ENCODE data around the gene ENDOV.
A peak's percentile ranks its signal among the peaks of the same experiment; 100 is the strongest.

Gene ENDOV

DNA sequence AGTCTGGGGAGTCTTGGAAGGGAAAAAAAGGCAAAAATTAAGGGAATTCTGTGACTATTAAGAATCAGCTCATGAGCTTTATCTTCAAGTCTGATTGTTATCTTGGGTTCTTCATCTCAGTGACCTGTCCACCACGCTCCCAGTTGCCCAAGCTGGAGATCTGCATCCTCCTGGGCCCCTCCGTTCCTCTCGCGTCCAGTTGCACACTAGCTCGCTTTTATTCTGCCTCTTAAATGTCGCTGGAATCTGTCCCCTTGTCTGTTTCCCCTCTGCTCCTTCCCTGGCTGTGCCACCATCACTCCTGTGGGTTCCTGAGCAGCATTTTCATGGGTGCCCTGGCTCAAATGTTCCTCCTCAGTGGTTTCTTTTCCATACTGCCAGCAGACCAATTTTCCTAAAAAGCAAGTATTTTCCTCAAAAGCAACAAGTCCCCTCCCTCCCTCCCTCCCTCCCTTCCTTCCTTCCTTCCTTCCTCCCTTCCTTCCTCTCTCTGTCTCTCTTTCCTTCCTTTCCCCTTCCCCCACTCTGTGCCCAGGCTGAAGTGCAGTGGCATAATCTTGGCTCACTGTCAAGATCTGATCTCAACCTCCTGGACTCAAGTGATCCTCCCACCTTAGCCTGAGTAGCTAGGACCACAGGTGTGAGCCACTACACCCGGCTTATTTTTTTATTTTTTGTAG is 1.4 kb downstream of the ENDOV start:
- DNase-seq (ENCODE audit: low read depth): no peak

DNA sequence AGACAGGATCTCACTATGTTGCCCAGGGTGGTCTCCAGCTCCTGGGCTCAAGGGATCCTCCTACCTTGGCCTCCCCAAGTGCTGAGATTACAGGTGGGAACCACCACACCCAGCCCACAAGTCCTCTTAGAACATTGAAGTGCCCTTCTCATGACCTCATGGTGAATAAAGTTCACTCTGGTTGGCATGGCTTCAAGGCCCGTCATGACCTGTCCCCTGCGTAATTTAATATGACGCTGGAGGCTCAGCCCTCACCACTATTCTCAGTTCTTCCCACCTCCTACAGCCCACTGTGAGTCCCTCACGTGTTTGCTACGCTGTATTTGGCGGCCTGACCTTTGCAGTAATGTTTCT is 1.9 kb downstream of the ENDOV start:
- no peak for DNase-seq (ENCODE audit: low read depth)

DNA sequence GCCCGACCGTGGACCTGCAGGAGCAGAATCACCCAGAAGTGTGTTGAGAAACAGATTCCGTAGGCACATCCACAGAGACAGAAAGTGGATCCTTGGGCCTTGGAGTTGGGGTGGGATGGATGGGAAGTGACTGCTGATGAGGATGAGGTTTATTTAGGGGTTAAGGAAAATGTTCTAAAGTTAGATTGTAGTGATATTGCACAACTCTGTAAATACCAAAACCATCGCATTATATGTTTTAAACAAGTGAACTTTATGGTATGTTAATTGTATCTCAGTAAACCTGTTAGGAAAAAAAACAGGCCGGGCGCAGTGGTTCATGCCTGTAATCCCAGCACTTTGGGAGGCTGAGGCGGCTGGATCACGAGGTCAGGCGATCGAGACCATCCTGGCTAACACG is 3.6 kb downstream of the ENDOV start:
- no peak for DNase-seq (ENCODE audit: low read depth)

DNA sequence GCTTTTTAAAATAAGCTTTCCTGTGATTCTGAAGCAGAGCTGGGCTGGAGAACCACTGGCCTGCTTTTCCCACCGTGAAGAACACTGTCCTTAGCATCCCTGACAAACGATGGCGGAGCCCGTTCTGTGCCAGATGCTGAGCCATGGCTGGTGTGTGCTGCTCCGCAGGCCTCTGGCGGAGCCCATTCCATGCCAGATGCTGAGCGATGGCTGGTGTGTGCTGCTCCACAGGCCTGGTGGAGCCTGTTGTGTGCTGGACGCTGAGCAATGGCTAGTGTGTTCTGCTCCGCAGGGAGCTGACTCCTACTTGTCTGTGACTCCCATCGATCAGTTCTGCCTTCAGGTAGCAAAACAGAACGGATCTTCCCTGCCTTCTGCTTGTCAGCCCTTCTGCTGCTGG is 4.3 kb downstream of the ENDOV start:
- no peak for DNase-seq (ENCODE audit: low read depth)

DNA sequence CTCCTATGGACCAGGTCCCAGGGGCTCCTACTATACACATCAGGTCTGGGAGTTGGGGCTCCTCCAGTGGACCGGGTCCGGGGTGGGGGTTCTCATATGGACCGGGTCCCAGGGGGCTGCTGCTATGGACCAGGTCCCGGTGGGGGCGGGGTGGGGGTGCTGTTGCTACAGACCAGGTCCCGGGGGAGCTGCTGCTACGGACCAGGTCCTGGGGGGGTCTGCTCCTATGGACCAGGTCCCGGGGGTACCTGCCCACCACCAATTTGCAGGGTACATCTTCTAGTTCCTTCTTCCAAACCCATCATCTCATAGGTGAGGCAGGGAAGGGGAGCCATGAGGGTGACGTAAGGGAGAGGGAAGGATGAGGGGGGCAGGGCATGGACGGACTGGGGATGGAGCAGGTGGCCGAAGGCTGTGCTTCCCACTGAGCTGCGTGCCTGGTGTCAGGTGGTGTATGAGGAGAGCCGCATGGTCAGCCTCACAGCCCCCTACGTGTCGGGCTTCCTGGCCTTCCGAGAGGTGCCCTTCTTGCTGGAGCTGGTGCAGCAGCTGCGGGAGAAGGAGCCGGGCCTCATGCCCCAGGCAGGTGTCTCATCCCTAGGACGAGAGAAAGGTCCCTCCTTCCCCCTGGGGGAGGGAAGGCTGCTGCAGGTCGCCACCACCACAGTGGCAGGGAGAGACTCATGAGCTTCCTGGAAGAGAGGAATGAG is 6.6 kb downstream of the ENDOV start:
- DNase-seq (ENCODE audit: low read depth): no peak

DNA sequence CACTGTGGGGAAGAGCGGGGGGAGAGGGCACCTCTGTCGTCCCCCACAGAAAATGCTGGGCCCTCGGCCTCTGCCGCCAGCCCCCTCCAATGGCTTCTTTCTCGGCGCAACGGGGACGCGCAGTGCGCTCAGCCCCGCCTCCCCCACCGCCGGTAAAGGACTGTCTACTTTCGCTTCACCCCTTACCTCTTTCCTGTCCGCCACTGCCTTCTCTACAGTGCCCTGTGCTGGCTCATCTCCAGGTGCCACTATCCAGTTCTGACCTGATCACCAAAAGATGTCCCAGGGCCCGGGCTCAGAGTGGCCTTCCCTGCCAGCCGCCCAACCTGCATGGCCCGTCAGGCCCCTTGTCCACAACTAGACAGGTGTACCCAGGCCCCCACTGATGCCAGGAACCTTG is 7.3 kb downstream of the ENDOV start:
- DNase-seq (ENCODE audit: low read depth): no peak

DNA sequence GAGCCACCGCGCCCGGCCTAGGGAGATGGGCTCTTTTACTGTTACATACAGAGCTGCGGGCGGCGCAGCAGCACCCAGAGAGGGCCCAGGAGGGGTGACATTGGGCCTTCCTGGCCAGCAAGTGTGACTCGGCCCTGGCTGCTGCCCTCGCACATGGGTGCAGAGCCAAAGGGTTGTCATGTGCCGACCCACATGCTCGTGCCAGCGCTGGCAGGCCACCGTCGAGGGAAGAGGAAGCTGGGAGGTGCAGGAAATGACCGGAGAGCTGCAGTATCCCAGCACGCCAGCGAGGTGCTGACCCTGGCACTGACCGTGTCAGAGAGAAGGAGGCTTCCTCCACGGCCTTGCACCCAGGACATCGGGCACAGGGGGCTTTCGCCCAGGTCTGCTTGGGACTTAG is 8.0 kb downstream of the ENDOV start:
- DNase-seq (ENCODE audit: low read depth): no peak

DNA sequence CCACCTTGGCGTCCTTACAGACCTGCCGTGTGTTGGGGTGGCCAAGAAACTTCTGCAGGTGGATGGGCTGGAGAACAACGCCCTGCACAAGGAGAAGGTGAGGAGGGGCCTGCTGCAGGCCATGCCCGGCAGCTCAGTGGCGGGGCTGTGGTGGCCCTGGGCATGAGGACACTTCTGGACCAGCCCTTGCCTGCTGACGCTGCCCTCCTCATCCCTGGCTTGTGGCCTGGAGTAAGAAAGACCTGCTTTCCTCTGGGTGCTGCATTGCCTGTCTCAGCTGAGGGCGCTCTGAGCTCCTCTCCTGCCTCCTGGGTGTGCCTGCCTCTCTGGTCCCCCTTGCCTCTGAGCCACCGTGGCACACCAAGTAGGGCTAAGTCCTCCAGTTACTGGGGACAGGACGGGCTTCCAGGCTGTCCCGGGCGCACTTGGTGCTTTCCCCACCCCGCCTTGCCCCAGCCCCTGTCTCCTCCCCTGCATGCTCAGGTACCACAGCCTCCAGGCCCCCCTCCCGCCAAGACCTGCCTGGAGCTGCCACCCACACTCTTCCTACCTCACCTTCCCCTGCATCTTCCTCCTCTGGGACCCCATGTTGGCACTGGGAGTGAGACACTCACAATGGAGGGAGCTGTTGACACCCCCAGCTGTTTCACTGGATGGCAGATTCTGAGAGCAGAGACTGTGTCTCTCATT is 8.7 kb downstream of the ENDOV start:
- DNase-seq (ENCODE audit: low read depth): no peak

DNA sequence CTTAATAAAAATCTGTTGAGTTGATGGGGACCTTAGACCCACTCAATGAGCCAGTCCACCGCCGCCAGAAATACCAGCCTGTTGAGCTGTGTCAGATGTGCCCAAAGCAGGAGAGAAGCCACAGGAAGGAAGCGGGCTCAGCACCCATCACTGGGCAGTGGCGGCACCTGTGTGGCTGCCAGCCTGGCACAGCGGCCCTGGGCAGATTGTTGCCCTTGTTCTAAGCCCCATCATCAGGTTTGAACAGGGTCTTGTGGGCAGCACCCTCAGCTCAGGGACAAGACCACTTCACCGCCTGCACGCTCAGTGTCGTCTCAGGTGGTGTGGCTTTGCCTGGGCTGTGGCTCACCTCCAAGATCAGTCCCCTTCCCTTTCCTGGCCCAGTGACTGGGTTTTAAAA is 9.3 kb downstream of the ENDOV start:
- DNase-seq (ENCODE audit: low read depth): no peak

DNA sequence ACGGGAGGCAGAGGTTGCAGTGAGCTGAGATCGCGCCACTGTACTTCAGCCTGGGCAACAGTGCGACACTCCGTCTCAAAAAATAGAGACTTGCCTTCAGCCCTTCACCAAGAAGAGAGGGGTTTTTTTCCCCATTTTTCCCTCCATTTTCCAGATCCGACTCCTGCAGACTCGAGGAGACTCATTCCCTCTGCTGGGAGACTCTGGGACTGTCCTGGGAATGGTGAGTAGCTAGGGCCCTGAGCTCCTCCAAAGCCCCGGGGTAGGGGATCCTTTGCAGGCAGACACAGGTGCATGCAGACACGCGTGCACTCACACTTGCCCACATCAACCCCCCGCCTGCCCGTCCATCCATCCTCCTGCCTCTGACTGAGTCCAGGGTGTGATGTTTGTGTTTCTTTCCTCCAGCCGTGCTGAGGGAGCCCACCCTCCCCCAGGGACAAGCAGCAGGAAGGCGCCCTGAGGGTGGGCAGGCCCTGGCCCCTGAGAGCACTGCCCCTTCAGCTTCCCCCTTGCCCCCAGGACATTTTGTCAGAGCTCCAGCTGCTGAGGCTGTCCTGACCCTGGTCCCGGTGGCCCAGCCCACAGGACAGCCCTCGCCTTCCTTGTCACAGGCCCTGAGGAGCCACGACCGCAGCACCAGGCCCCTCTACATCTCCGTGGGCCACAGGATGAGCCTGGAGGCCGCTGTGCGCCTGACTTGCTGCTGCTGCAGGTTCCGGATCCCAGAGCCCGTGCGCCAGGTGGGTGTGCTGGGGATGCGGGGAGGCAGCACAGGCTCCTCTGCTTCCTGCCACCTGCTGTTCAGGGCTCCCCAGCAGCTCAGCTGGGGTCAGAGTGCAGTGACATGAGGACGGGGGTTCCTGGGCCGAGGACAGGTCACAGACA is 10.2 kb downstream of the ENDOV start:
- DNase-seq (ENCODE audit: low read depth): no peak

DNA sequence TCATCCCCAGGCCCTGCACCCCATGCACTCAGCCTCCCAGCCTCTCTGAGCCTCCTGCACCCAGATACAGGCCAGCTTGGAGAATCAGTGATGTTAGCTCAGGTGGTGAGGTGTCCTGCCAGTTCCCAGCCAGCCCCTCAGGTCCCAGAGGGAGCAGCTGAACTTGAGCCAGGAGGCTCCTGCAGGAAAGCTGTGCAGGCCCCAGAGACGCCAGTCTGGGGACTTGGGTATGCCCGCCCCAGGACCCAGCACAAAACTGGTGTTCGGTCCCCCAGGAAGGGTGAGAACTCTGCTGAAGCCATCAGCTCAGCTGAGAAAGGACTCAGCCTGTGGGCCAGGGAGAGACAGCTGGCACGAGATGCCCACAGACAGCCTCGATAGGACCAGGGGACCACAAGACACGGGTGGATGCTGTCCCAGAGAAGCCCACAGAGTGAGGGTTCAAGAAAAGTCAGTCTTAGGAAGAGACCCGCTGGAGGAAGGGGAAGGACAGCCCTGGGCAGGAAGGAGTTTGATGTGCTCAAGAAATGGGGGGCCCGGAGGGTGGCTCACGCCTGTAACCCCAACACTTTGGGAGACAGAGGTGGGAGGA is 11.0 kb downstream of the ENDOV start:
- no peak for DNase-seq (ENCODE audit: low read depth)

DNA sequence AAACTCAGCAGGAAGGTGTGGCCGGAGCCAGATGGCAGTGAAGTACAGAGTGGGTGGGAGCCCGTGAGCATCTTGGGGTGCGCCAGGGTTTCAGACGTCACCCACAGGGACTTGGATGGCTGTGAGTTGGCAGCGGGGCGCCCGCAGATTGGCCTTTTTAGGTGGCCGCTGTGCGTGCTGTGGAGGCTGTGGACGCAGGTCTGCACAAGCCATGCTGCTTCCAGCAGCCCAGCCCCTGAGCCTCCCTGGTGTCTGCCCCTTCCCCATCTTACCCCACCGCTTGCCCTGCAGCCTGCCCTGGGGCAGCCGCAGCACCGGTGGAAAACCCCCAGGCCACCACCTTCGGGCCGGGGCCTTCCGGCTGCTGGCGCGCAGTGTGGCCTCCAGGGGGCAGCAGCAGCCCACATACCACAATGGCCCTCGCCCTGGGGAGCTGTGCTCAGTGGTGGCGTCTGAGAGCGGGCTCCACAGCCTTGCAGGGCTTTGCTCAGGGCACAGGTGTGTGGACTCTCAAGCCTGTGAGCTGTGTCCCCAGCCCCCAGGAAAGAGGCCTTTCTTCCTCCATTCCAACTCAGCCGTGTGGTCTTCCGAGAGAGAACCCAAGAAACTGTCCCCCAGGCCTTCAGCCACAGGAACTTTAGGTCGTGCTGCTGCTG is 11.8 kb downstream of the ENDOV start:
- DNase-seq (ENCODE audit: low read depth): peak; percentile 71

DNA sequence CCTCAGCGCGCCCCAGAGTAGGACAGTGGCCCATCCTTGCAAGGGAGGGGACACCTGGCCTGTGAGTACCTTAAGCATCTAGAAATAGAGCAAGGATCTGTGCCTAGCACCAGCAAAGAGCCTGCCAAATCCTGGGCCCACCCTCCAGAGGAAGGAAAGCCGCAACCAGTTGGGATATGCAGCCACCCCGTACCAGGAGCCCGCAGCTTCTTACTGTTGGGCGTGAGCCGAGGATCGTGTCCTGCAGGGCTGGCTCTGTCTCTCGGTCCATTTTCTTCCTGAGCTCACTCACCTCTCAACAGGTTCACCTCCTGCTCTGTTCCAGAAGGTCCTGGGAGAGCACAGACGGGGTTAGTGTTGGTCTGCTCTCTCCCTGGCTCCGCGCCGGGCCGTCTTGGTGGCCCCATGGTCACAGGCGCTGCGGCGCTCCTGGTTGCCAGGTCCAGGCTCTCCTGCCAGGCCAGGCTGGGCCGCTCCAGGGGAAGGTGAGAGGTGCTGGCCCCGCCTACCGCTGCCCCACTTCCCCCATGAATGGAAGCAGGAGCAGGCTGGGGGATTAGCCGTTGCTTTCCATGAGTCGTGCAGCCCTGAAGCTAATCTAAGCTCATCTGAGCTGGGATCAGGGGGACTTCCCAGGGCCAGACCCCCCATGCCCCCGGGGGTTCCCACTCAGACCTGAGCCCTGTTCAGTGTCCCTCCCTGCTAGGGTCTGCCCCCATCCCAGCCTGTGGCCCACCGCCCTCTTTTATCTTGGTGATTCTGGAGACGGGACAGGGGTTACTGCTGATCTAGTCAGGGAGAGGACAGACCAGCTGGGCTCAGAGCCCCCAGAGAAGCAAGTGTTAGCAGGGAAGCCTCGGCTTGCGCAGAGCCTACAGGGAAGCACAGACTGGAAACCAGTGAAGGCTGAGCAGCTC is 12.7 kb downstream of the ENDOV start:
- no peak for DNase-seq (ENCODE audit: low read depth)

DNA sequence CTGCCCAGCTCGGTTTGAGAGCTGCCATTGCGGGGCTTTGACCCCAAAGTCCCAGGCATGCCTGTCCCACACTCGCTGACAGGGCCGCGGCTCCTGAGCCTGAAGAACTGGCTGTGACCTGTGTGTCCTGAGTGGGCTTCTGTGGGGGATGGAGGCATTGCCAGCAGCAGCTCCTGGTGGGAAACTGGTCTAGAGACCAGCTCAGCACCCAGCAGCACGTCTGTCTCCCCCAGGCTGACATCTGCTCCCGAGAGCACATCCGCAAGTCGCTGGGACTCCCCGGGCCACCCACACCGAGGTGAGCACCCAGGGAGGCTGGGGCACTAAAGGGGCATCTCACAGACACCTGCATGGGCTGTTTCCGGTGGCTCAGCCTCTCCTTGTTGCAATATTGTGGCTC is 13.4 kb downstream of the ENDOV start:
- no peak for DNase-seq (ENCODE audit: low read depth)

DNA sequence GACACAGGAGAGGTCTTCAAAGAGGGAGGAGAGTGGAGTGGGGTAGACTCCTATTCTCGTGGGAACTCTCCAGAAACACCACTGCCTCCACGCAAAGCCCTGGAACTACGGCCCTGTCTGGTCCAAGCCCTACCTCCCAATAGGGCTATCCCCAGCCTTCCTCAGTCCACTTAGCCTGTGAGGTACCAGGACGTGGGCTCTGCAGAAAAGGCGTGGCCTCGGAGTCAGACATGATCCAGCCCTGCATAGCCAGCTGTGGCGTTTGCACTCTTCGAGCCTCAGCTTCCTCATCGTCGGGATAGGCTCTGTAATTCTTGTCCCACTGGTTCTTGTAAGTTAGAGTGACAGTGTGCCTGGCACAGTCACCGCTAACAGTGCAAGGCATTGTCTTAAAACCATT is 13.8 kb downstream of the ENDOV start:
- no peak for DNase-seq (ENCODE audit: low read depth)

DNA sequence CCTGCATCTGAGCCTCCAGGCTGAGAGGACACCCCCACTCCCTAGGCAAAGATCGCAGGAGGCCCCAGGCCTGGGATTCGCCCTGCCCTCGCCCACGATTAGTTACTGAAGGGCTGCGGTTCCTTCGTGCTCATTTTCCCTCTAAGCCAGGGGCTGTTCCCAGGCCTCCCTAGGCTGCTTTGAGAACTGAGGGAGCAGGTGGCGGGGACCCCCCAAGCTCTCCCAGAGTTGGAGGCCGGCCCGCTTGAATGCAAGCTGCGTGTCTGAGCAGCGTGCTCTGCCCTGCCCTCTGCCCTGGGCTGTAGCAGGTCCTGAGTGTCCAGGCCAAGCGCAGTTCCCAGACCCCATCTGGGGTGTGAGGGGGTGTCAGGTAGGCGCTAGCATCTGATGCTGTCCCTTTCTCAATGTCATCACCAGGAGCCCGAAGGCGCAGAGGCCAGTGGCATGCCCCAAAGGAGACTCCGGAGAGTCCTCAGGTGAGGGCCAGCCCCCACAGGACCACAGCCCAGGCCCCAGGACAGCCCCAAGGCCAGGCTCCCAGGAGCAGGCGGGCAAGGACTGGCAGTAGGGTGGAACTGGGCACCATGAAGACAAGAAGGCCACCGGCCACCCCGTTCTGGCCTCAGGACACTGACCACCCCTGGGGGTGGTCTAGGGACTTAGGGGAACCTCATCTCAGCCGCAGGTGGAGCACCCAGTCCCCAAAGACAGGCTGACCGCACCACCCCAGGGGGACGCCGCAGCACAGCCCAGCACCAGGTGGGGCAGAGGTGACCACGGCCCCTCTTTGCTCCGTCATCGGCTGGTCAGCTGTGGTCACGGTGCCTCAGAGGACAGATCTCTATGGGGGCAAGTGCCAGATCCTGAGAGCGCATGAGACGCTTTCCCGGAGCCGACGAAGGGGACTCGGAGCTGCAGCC is 14.6 kb downstream of the ENDOV start:
- no peak for DNase-seq (ENCODE audit: low read depth)

DNA sequence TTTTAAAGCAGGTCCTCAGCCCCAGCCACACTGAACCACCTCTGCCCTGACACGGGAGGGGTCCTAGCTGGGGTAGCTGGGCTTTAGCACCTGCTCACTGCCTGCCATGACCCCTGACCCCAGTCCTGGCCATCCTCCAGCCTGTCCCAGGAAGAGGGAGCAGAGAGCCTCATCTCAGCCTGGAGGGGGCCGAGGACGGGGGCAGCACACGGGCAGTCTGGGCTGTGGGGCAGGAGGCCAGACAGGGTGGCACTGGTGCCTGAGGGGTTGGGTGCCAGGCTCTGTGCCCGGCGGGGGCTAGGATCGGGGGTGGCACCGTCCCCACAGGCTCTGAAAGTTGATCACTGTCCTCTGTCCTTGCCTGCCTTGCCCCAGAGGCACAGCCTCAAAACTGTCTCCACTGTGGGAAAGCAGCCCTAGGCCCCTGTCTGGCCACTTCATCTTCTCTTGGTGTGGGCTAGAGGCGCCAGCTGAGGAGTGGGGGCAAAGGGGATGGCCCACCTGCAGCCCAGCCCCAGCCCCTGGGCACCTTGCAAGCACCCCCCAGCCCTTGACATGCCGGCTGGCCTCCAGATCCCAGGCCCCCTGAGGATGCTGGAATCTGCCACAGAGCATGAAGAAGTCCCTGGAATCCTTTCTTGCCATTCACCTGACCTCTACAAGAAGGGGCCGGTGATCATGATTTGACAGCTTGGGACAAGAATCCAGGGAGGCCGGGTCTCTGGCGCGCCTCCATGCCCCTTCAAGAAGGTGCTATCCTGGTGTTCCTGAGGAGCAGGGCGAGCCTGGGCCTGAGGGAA is 15.7 kb downstream of the ENDOV start:
- no peak for DNase-seq (ENCODE audit: low read depth)

All from stimulated activated CD8-positive, alpha-beta memory T cell treated with anti-CD3 and anti-CD28 coated beads, Interleukin-12 subunit alpha, Interleukin-12 subunit beta, amount 100 ng/mL, for 1 hour (primary cell).